GM19438 (cell line): ENCODE results near the gene SLC6A13.
"Not testable (repeated sequence)": the region's sequence is repeated elsewhere in the genome, so short reads cannot be mapped to it uniquely, and the experiment has no call there.

Experiments
- ATAC-seq: cut with Tn5 transposase; IDR thresholded peaks from one replicate; pipeline ENCODE4 v1.9.1; 2021; ENCODE audit warnings: low read depth; ENCODE audit not compliant: unreplicated experiment

SLC6A13 gene

DNA sequence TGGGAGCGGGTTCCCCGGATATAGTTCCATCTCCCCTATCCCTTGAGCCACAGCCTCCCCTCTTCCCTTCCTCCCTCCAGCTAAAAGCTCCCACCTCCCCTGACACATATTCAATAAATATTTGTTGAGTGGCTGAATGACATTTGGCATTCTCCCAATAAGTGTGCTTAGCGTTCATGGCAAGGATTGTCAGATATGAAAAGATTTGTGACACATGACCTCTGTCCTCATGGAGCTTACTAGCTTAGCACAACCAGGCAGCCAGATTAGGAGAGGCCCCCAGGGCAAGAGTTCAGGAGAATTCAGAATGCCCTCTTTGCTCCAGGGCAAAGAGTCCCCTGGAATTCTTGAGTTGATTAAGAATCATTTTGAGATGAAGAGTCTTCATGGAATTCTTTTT lies 26.2 kb downstream of the SLC6A13 start:
- ATAC-seq = no peak

- ATAC-seq = not testable (repeated sequence)
Measured at GRCh38 chr12:235967-236366, 26.7 kb downstream of the SLC6A13 start.

DNA sequence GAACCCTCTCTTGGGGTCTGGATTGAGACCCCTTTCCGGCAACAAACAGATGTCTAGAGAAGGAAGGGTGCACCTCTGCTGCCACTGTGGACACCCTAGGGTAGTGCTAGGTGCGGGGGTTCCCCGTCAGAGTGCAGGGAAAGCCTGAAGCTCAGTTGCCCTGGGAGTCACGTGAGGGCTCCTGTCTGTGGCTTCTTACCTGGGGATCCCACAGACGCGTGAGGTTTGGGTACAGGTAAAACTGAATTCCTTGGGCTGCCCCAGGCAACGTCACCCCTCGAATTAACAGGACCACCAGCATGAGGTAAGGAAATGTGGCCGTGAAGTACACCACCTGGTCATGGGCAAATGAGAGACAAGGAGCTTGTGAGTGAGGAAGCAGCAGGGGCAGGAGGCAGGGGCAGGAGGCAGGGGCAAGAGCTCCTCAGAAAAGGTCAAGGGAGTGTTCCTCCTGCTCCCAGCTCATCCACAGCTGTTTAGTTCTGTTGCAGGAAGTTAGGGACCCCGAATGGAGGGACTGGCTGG lies 27.7 kb downstream of the SLC6A13 start:
- no peak for ATAC-seq

DNA sequence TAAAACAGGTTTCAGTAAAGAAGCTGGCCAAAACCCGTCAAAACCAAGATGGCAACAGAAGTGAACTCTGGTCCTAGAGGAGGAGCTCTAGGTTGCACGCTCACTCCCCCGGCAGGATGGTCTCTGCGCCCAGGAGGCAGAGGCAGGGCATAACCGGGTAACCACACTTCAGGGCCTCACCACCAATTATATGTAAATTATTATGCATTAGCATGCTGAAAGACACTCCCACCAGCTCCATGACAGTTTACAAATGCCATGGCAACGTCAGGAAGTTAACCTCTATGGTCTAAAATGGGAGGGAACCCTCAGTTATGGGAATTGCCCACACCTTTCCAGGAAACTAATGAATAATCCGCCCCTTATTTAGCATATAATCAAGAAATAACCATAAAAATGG lies 28.6 kb downstream of the SLC6A13 start:
- ATAC-seq = no peak

DNA sequence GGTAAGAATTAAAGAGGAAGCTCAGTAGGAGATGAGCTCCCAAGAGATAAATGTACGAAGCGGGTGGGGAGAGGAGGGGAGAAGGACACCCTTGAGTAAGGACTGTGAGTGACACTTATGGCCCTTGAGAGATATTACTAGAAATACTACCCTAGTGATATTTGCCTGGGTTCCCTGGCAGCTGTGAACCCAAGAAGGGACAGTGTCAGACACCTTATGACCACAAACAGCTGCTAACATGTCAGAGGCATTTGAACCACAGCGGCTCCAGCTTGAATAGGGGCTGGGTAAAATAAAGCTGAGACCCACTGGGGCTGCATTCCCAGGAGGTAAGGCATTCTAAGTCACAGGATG lies 29.0 kb downstream of the SLC6A13 start:
- no peak for ATAC-seq

DNA sequence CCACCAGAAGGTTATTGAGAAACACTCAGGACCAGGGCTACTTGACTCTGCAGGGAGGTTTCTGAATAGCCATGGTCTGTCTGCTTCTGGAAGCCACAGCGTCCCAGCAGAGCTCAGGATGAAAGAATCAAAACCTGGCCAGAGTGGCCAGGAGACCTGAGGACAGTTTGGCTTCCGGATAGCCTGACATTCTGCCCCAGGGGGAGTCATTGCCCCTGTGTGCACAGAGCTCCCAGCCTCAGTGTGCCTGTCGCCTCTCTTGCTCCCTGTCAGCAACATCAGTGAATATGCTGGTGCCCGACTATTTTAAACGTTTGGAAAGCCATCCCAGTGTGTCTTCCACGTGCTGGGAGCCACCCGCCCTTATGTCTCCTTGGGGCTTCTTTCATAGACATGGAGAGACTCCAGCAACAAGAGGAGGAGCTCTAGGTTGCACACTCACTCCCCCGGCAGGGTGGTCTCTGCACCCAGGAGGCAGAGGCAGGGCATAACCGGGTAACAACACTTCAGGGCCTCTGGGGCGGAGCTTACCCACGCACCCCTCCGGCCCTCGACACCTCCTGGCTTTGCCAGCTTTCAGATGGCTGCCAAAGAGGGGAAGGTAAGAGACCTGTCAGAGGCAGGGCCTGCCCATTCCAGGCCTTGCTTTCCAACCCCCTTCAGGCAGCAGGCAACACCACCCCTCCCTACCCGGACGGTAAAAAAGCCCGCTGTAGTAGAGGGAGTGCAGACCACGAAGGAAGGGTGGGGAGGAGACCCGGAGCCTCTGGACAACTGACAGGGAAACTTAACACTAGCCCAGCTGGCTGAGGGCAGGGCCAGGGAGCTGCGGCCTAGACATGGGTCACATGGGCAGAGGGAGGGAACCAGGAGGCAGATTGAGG lies 29.7 kb downstream of the SLC6A13 start:
- ATAC-seq = no peak

DNA sequence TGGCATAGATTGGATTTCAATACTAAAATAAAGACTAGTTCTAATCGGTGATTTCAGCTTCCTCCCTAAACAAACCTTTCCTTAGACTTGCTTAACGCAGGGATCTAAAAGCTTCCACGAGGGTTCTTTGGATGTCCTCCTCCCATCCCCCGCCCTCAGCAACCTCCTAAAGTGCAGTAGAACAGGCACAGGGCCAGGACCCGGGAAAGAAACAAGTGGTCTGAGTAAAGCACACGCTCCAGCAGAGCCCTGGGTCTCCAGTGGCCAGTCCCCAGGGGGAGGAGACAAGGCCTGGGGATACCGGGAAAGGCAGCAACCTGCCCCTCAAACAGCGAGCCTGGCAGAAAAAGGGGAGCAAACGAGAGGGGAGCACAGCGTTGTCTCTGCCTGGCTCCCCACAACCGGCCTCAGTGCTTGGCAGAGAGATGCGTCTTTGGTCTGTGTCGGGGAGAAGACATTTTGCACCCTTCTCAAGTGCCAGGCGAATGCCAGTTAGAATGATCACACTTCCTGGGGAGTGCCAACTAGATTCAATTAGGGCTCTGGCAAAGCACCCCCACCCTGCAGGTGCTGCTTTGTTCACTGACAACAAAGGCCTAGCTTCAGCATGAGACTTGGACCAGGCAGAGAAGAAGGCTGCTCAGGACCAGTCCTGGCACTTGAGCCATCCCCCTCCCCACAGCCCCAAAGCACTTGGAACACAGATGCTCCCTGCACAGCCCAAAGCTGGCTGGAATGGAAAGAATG lies 31.5 kb downstream of the SLC6A13 start:
- ATAC-seq = no peak

- ATAC-seq = no peak
Measured at GRCh38 chr12:229441-230191, 33.0 kb downstream of the SLC6A13 start.

DNA sequence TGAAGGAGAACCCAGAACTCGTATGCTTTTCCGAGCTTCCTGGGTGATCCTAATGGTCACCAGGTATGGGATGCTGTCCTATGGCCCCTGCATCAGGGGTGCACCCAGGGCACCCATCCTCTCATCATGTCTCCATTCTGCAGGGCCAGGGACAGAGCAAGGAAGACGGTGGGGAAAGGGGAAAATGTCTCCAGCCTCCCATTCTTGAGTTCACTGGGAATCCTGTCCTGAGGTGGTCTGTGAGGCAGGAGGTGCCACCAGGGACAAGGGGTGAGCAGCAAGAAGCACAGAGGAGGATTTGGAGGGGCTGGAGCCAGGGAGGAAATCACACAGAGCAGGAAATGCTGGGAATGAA lies 33.8 kb downstream of the SLC6A13 start:
- no peak for ATAC-seq

- ATAC-seq = no peak
Measured at GRCh38 chr12:227923-228845, 34.5 kb downstream of the SLC6A13 start.

DNA sequence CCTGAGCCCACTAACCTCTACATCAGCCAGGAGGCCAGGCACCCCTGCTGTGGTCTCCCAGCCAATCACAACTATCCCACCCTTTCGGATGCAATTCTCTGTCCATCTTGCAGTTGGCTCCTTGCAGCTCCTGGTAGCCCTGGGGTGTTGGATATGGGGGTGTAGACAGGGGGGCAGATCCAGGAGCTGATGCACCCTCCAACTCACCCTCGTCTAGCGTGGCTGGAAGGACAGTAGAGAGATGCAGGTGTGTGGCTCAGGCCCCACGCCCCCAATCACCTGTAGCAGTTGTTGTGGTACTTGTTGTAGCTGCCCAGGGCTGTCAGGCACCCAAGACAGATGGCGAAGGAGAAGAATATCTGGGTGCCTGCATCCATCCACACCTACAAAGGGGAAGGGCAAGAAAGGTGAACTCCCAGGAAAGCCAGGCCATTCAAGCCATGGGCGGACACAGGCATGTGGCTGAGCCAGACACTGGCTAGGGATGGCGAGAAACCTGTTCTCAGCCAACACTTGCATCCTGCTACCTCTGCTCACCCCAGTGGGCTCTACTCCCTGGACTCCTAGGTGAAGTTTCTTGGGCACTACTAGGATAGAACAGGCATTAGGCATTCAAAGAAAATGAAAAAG lies 35.2 kb downstream of the SLC6A13 start:
- ATAC-seq = no peak

GRCh38 chr12:226401-226800 lies 36.2 kb downstream of the SLC6A13 start:
- no peak for ATAC-seq

- no peak for ATAC-seq
Measured at GRCh38 chr12:225012-225411, 37.6 kb downstream of the SLC6A13 start.

DNA sequence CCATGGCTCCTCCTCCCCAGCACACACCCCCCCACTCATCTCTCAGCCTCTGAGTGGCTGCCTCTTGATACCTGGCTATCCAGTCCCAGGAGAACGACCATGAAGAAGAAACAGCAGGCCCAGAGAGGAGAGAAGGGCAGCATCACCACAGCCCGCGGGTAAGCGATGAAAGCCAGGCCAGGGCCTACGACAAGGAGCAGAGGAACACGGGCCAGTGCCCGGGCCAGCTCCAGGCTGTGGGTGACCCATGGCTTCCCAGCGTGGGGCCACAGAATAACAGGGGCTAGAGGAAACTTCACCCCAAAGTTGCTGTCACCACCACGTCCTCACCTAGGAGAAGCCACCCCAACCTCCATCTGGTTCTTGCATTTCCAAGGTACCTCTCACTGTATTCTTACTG lies 38.3 kb downstream of the SLC6A13 start:
- ATAC-seq = no peak

- no peak for ATAC-seq
Measured at GRCh38 chr12:223841-224240, 38.8 kb downstream of the SLC6A13 start.

DNA sequence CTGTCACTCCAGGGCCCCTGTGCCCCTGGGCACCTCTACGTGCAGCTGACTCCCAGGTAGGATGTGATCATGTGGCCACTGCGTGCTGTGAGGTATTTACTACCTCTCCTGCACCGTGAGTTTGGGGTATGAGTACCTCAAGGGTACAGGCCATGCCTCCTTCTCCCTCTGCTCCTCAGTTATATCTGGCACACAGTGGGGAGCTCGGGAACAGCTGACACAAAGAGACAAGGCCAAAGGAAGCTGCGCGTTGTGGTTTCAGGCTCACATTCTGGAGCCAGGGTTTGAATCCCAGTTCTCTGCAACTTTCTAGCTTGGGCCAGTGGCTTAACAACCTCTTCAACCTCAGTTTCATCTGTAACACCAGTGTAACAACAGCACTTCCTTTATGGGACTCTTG lies 40.9 kb downstream of the SLC6A13 start:
- ATAC-seq = no peak

DNA sequence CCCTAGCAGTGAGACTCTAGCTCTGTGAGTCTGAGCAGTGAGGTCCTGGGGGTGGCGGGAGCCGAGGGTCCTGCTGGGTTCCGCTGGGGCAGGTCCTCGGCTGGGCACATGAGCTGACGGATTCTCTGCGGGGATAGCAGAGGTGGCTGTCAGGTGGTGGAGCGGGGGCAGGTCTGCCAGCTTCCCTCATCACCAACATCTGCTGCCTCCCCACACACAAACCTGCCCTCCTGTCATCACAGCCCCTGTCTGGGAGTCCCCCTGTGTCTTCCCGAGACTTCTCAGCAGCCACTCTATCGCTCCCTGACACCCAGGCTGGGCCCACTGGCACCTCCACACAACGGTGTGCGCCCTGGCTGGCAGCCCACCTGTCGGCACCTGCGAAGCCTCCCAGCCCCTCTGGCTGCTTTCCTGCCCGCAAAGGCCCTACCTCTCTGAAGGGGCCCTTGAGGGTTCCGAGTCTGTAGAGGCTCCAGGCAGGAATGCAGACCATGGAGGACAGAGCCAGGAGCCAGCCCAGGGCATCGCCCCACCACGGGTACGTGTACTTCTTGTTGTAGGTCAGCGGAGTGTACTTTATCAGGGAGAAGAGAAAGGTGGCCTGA lies 41.6 kb downstream of the SLC6A13 start:
- no peak for ATAC-seq

DNA sequence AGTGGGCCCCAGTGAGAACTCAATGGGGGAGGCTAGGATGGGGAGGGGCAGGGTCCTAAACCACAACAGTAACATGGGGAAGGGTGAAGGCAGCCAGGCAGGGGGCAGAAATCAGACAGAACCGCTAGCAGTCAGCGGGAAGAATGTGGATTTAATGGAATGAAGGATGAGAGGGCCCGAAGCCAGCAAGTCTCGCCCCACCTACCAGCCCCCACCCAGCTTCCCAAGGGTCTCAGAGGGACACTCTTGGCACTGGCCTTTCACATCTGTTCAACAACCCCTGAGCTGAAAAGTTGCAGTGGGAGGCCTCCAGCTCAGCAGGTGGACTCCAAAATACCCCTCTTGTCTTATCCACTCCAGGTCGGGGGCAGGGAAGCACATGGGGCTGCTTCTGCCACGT lies 42.1 kb downstream of the SLC6A13 start:
- ATAC-seq = no peak

DNA sequence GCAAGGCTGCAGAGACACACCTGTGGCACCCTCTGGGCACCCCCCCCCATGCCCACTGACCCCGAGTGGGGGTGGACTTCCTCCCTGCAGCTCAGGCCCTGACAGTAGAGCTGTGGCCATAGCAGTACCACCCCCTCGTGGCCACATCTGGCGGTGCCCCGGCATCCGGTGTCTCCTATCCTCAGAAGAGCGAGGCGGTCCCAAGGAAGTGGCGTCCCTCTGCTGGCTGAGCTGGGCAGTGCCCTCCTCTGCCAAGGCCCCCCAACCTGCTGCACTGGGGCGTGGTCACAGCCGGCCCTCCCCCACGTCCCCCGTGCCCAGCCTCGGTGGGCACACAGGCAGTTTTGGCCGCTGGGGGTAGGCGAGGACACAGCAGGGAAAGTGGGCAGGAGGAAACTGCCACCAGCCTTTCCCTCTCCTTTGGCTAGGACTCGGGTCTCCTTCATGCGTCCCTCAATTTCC lies 42.7 kb downstream of the SLC6A13 start:
- no peak for ATAC-seq
